Hepatocyte (in vitro differentiated cells): ENCODE results near the gene CATSPERD.

ENCODE experiments used
- EZH2 ChIP-seq: fragments of 200-600 bp; sonication (generic); IDR thresholded peaks from 2 replicates; pipeline ENCODE4 v1.6.1; 2016; ENCODE audit warnings: antibody characterized with exemption, mild to moderate bottlenecking, borderline replicate concordance
- TF ChIP-seq, protein P1 (sequence below): fragments of 200-600 bp; sonication (generic); IDR thresholded peaks from 2 replicates; pipeline ENCODE4 v1.5.1; 2016; ENCODE audit warnings: antibody characterized with exemption, mild to moderate bottlenecking; ENCODE audit not compliant: poor library complexity

- TF ChIP-seq, protein P1, sequence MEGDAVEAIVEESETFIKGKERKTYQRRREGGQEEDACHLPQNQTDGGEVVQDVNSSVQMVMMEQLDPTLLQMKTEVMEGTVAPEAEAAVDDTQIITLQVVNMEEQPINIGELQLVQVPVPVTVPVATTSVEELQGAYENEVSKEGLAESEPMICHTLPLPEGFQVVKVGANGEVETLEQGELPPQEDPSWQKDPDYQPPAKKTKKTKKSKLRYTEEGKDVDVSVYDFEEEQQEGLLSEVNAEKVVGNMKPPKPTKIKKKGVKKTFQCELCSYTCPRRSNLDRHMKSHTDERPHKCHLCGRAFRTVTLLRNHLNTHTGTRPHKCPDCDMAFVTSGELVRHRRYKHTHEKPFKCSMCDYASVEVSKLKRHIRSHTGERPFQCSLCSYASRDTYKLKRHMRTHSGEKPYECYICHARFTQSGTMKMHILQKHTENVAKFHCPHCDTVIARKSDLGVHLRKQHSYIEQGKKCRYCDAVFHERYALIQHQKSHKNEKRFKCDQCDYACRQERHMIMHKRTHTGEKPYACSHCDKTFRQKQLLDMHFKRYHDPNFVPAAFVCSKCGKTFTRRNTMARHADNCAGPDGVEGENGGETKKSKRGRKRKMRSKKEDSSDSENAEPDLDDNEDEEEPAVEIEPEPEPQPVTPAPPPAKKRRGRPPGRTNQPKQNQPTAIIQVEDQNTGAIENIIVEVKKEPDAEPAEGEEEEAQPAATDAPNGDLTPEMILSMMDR = no peak
- TF ChIP-seq EZH2 = no peak
These were observed 98.2 kb downstream of the CATSPERD start for GRCh38 chr19:5818594-5818993.
